SH-SY5Y (cell line): ENCODE measurements around the gene DNALI1.

Experiments used
- GATA2 ChIP-seq: IDR thresholded peaks from 2 replicates; pipeline ENCODE4 v1.6.1; 2011; ENCODE audit warnings: mild to moderate bottlenecking, low read depth, low read length
- GATA3 ChIP-seq: IDR thresholded peaks from 2 replicates; pipeline ENCODE4 v1.6.1; 2011; ENCODE audit warnings: low read depth, mild to moderate bottlenecking, low read length, moderate library complexity

GRCh38 chr1:37549341-37549740 is 7.4 kb upstream of the DNALI1 start:
- TF ChIP-seq GATA2 (no peak), GATA3 (no peak)
